ENCODE measurements around the gene OTOG. TPM values are rescaled to one million over a fixed set of nuclear protein-coding genes. Genes with fewer than 3 reads are reported as not detected.

The OTOG gene
- total RNA-seq, 2 experiments from 2014 or later: not detected

DNA sequence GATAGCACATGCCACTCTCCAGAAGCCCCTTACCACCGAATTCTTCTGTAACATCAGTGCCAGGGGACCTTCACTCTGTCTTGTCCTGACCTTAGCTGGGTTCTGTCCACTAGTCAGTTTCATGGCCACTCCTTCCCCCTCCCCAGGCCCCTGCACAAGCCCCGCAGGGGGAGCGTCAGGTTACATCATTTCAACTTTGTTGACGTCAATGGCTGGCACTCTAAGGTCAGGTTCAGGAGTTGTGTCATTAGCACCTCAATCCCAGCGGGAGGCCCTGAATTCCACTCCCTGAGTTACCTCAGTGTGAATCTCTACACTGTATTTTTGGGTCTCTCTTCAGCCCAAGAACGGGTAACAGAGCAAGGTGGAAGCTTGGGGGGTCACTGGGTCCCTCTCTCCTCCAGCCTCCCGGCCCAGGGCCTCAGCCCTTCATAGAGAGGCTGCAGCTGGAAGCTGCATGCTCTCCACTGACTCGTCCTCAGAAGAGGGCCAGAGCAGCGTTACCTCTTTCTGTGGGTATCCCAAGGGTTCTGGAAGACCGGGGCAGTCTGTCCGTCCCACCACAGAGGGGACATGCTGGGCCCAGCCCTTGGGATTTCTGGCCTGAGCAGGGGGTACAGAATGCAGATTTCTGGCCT lies 13.2 kb upstream of the OTOG start:
- DNase-seq: no peak
- ATAC-seq: no peak
- intact Hi-C loops (cut with micrococcal nuclease): no loop called here
- CTCF ChIA-PET: no interaction called here
- Mint-ChIP-seq H3K4me3 (no peak overlapping the region), H3K4me1 (ENCODE audit: low read depth) (no peaks in the 10 kb centered on the region), H3K9me3 (no peaks in the 10 kb centered on the region), H3K36me3 (ENCODE audit: low read depth) (no peaks in the 10 kb centered on the region), H3K27ac (no peak overlapping the region), H3K27me3 (peaks cover 6% of the 10 kb centered on the region)
- TF ChIP-seq, protein P1, sequence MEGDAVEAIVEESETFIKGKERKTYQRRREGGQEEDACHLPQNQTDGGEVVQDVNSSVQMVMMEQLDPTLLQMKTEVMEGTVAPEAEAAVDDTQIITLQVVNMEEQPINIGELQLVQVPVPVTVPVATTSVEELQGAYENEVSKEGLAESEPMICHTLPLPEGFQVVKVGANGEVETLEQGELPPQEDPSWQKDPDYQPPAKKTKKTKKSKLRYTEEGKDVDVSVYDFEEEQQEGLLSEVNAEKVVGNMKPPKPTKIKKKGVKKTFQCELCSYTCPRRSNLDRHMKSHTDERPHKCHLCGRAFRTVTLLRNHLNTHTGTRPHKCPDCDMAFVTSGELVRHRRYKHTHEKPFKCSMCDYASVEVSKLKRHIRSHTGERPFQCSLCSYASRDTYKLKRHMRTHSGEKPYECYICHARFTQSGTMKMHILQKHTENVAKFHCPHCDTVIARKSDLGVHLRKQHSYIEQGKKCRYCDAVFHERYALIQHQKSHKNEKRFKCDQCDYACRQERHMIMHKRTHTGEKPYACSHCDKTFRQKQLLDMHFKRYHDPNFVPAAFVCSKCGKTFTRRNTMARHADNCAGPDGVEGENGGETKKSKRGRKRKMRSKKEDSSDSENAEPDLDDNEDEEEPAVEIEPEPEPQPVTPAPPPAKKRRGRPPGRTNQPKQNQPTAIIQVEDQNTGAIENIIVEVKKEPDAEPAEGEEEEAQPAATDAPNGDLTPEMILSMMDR (IDR thresholded peaks at IDR 0.05): no peak
- POLR2A ChIA-PET: no interaction called here

DNA sequence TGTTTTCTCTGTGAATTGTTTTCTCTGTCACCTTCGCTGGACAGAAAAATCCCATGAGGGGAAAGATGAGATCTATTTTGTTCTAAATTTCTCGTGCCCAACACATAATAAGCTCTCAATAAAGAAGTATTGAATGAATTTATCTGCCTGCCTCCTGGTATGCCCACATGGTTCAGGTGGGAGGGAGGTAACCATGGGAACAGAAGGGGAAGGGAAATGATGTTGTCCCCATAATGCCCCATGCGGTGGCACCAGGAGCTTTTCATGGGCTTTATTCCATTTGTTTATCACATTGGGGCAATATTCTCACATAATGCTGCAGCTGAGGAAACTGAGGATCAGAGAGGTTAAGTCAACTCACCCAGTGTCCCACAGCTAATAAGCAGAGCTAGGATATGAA lies 11.6 kb upstream of the OTOG start:
- H3K36me3 Mint-ChIP-seq (ENCODE audit: low read depth): no peaks in the 10 kb centered on the region
- DNase-seq (no peak), ATAC-seq (no peak)
- intact Hi-C loops (cut with micrococcal nuclease): no loop called here
- CTCF ChIA-PET: no interaction called here
- no peaks in the 10 kb centered on the region for H3K9me3 Mint-ChIP-seq
- no peak overlapping the region for H3K4me3 Mint-ChIP-seq
- no peaks in the 10 kb centered on the region for H3K27me3 Mint-ChIP-seq
- POLR2A ChIA-PET: interaction anchor here (0.9 kb wide), 1 partner anchor 18 kb away, joined by 3 read pairs; no protein-coding TSS in a partner anchor
- no peaks in the 10 kb centered on the region for H3K4me1 Mint-ChIP-seq (ENCODE audit: low read depth)
- H3K27ac Mint-ChIP-seq: no peak overlapping the region
- TF ChIP-seq, protein P1 (IDR thresholded peaks at IDR 0.05): no peak

DNA sequence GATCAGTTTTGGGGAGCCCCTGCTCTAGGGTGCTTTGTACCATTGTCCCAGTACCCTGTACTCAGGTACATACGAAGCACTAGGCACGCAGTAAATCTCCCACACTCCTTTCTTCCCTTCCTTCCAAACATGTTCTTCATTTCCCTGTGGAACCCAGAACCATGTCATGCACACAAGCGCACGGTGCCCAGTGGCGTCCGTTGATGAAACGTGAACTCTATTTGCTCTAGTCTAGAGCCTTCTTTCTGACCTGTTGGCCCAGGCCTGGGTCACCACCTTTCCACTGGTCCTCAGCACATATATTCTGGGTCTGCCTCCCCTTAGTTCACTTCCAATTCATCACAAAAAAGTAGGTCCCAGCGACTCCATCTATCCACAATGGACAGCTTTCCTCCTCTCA lies 9.8 kb upstream of the OTOG start:
- no peaks in the 10 kb centered on the region for H3K36me3 Mint-ChIP-seq (ENCODE audit: low read depth)
- H3K4me1 Mint-ChIP-seq (ENCODE audit: low read depth): no peaks in the 10 kb centered on the region
- no peak for DNase-seq
- H3K27ac Mint-ChIP-seq: no peak overlapping the region
- CTCF ChIA-PET: interaction anchor here (1.0 to 1.2 kb wide), 2 partner anchors 9 to 153 kb away, joined by 3 to 4 read pairs; no protein-coding TSS in a partner anchor
- no peaks in the 10 kb centered on the region for H3K9me3 Mint-ChIP-seq
- no peak overlapping the region for H3K4me3 Mint-ChIP-seq
- H3K27me3 Mint-ChIP-seq: peaks cover under 1% of the 10 kb centered on the region
- POLR2A ChIA-PET: no interaction called here
- ATAC-seq: no peak
- TF ChIP-seq, protein P1 (IDR thresholded peaks at IDR 0.05): no peak
- intact Hi-C loops (cut with micrococcal nuclease): no loop called here

DNA sequence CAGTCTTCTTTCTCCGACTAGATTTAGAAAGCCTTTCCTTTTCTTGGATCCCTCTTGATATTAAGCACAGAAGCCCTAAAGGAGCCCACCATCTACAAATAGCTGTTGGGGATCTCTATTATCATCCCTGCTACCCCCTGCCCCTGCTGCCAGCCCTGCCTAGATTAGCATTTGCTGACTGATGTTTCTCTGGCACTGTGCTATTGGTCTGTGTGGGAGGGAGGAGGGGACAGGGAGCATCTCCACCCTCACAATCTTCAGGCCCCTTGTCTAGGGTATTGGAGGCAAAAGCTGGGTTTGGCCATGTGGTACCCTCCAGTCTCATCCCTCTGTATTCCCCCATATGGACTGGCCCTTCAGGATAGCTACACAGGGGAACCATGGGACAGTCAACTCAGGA lies 9.0 kb upstream of the OTOG start:
- ChIA-PET POLR2A (no interaction called here), CTCF (interaction anchor here (0.9 to 1.7 kb wide), 2 partner anchors 10 kb away, joined by 3 to 8 read pairs; no protein-coding TSS in a partner anchor)
- DNase-seq (no peak), ATAC-seq (no peak)
- no peak overlapping the region for H3K4me3 Mint-ChIP-seq
- no peak overlapping the region for H3K27ac Mint-ChIP-seq
- no peaks in the 10 kb centered on the region for H3K9me3 Mint-ChIP-seq
- no peaks in the 10 kb centered on the region for H3K4me1 Mint-ChIP-seq (ENCODE audit: low read depth)
- TF ChIP-seq, protein P1 (IDR thresholded peaks at IDR 0.05): no peak
- no peaks in the 10 kb centered on the region for H3K36me3 Mint-ChIP-seq (ENCODE audit: low read depth)
- intact Hi-C loops (cut with micrococcal nuclease): no loop called here
- peaks cover 3% of the 10 kb centered on the region for H3K27me3 Mint-ChIP-seq

DNA sequence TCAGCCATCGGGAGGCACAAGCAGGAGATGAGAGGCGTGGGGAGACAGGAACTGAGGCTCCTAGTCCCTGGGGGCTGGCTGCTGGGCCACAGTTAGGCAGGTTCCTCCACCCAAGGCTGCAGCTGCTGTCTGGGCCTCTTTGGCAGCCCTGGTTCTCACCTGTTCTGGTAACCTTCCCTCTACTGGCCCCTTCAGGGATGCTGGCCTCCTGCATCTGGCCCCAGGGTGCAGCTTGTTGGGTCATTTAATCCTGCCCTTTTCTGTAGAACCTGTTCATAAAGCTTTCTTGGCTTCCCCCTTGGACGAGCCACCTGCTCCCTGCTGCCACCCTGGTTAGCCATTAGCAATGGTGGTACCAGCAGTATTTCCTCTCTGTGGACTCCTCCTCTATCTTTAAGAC lies 8.3 kb upstream of the OTOG start:
- H3K9me3 Mint-ChIP-seq: no peaks in the 10 kb centered on the region
- H3K27ac Mint-ChIP-seq: no peak overlapping the region
- peaks cover 5% of the 10 kb centered on the region for H3K27me3 Mint-ChIP-seq
- ChIA-PET CTCF (interaction anchor here (0.9 to 1.7 kb wide), 2 partner anchors 9 to 11 kb away, joined by 3 to 8 read pairs; no protein-coding TSS in a partner anchor), POLR2A (no interaction called here)
- H3K4me3 Mint-ChIP-seq: no peak overlapping the region
- intact Hi-C loops (cut with micrococcal nuclease): no loop called here
- H3K36me3 Mint-ChIP-seq (ENCODE audit: low read depth): no peaks in the 10 kb centered on the region
- DNase-seq (no peak), ATAC-seq (no peak)
- TF ChIP-seq, protein P1 (IDR thresholded peaks at IDR 0.05): no peak
- no peaks in the 10 kb centered on the region for H3K4me1 Mint-ChIP-seq (ENCODE audit: low read depth)
